H4 (cell line): ENCODE results near the gene RFX6. TPM values are rescaled to one million over a fixed set of nuclear protein-coding genes. Genes with fewer than 3 reads are reported as not detected.
A peak's percentile ranks its signal among the peaks of the same experiment; 100 is the strongest.

Experiments used
- DNase-seq: peaks from one replicate; pipeline ENCODE4 v3.0.0-alpha.2; 2015; ENCODE audit warnings: low spot score
- total RNA-seq: library from RNA; depleted of rRNA; stranded (reverse); fragments of >200 nt; shearing (Covaris generic); gene quantifications from 2 replicates; pipeline ENCODE4 v1.2.3, GENCODE V29; 2014

The RFX6 gene
- total RNA-seq, 1 experiment from 2014 or later = not detected

GRCh38 chr6:116895935-116896334 is 18.9 kb downstream of the RFX6 start:
- DNase-seq = no peak

GRCh38 chr6:116902634-116903033 is 25.6 kb downstream of the RFX6 start:
- no peak for DNase-seq

GRCh38 chr6:116922853-116923548 is 46.0 kb downstream of the RFX6 start:
- DNase-seq = no peak

GRCh38 chr6:116924245-116924644 is 47.2 kb downstream of the RFX6 start:
- DNase-seq = peak; percentile 6

- no peak for DNase-seq
These were observed 48.2 kb downstream of the RFX6 start for GRCh38 chr6:116925088-116925794.

GRCh38 chr6:116928677-116929076 is 51.6 kb downstream of the RFX6 start:
- no peak for DNase-seq

- no peak for DNase-seq
These were observed 52.8 kb downstream of the RFX6 start for GRCh38 chr6:116929825-116930224.

- DNase-seq = no peak
These were observed 54.4 kb downstream of the RFX6 start for GRCh38 chr6:116931456-116931855.

GRCh38 chr6:116932496-116932895 is 55.5 kb downstream of the RFX6 start:
- no peak for DNase-seq

GRCh38 chr6:116933485-116933884 is 56.4 kb downstream of the RFX6 start:
- DNase-seq = no peak

GRCh38 chr6:116938305-116938704 is 61.3 kb downstream of the RFX6 start:
- no peak for DNase-seq

GRCh38 chr6:116941727-116942126 is 64.7 kb downstream of the RFX6 start:
- DNase-seq = no peak

GRCh38 chr6:116945809-116946208 is 68.8 kb downstream of the RFX6 start:
- DNase-seq = peak; percentile 8

GRCh38 chr6:116948533-116949304 is 71.7 kb downstream of the RFX6 start:
- DNase-seq = no peak

GRCh38 chr6:116949964-116950363 is 72.9 kb downstream of the RFX6 start:
- no peak for DNase-seq

GRCh38 chr6:116954335-116954734 is 77.3 kb downstream of the RFX6 start:
- no peak for DNase-seq

GRCh38 chr6:116954938-116955337 is 77.9 kb downstream of the RFX6 start:
- no peak for DNase-seq

GRCh38 chr6:116955773-116956172 is 78.7 kb downstream of the RFX6 start:
- no peak for DNase-seq

- DNase-seq = no peak
These were observed 86.9 kb downstream of the RFX6 start for GRCh38 chr6:116963972-116964371.

GRCh38 chr6:116966675-116967576 is 89.9 kb downstream of the RFX6 start:
- no peak for DNase-seq

GRCh38 chr6:116969211-116969863 is 92.3 kb downstream of the RFX6 start:
- DNase-seq = peak; percentile 27
